ENCODE measurements around the gene TSPAN4. TPM values are rescaled to one million over a fixed set of nuclear protein-coding genes. Genes with fewer than 3 reads are reported as not detected.

Gene TSPAN4
- total and polyA plus RNA-seq, 9 of the 15 experiments (the other 6 are each of a cell fraction or from before 2014, with no cell fraction given) = 0.07 to 31.0 (median 15.7) TPM

- TF ChIP-seq CUX1 (CRISPR knock-in tag; IDR thresholded peaks at IDR 0.05) (no peak), ZNF274 (IDR thresholded peaks at IDR 0.05; ENCODE audit: borderline replicate concordance, low read depth, low read length) (no peak), CBFA2T2 (conservative IDR thresholded peaks at IDR 0.05) (no peak), ARNT (IDR thresholded peaks at IDR 0.05) (no peak), ZNF764 (CRISPR knock-in tag; IDR thresholded peaks at IDR 0.05; ENCODE audit: low read depth) (no peak)
- TF ChIP-seq, protein P1, sequence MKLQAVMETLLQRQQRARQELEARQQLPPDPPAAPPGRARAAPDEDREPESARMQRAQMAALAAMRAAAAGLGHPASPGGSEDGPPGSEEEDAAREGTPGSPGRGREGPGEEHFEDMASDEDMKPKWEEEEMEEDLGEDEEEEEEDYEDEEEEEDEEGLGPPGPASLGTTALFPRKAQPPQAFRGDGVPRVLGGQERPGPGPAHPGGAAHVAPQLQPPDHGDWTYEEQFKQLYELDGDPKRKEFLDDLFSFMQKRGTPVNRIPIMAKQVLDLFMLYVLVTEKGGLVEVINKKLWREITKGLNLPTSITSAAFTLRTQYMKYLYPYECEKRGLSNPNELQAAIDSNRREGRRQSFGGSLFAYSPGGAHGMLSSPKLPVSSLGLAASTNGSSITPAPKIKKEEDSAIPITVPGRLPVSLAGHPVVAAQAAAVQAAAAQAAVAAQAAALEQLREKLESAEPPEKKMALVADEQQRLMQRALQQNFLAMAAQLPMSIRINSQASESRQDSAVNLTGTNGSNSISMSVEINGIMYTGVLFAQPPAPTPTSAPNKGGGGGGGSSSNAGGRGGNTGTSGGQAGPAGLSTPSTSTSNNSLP (IDR thresholded peaks at IDR 0.05; ENCODE audit: borderline replicate concordance, low read depth, low read length) = no peak
- TF ChIP-seq, protein P2, sequence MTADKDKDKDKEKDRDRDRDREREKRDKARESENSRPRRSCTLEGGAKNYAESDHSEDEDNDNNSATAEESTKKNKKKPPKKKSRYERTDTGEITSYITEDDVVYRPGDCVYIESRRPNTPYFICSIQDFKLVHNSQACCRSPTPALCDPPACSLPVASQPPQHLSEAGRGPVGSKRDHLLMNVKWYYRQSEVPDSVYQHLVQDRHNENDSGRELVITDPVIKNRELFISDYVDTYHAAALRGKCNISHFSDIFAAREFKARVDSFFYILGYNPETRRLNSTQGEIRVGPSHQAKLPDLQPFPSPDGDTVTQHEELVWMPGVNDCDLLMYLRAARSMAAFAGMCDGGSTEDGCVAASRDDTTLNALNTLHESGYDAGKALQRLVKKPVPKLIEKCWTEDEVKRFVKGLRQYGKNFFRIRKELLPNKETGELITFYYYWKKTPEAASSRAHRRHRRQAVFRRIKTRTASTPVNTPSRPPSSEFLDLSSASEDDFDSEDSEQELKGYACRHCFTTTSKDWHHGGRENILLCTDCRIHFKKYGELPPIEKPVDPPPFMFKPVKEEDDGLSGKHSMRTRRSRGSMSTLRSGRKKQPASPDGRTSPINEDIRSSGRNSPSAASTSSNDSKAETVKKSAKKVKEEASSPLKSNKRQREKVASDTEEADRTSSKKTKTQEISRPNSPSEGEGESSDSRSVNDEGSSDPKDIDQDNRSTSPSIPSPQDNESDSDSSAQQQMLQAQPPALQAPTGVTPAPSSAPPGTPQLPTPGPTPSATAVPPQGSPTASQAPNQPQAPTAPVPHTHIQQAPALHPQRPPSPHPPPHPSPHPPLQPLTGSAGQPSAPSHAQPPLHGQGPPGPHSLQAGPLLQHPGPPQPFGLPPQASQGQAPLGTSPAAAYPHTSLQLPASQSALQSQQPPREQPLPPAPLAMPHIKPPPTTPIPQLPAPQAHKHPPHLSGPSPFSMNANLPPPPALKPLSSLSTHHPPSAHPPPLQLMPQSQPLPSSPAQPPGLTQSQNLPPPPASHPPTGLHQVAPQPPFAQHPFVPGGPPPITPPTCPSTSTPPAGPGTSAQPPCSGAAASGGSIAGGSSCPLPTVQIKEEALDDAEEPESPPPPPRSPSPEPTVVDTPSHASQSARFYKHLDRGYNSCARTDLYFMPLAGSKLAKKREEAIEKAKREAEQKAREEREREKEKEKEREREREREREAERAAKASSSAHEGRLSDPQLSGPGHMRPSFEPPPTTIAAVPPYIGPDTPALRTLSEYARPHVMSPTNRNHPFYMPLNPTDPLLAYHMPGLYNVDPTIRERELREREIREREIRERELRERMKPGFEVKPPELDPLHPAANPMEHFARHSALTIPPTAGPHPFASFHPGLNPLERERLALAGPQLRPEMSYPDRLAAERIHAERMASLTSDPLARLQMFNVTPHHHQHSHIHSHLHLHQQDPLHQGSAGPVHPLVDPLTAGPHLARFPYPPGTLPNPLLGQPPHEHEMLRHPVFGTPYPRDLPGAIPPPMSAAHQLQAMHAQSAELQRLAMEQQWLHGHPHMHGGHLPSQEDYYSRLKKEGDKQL (CRISPR knock-in tag; IDR thresholded peaks at IDR 0.05; ENCODE audit: borderline replicate concordance) = no peak
- TF ChIP-seq, protein P3, sequence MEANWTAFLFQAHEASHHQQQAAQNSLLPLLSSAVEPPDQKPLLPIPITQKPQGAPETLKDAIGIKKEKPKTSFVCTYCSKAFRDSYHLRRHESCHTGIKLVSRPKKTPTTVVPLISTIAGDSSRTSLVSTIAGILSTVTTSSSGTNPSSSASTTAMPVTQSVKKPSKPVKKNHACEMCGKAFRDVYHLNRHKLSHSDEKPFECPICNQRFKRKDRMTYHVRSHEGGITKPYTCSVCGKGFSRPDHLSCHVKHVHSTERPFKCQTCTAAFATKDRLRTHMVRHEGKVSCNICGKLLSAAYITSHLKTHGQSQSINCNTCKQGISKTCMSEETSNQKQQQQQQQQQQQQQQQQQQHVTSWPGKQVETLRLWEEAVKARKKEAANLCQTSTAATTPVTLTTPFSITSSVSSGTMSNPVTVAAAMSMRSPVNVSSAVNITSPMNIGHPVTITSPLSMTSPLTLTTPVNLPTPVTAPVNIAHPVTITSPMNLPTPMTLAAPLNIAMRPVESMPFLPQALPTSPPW (CRISPR knock-in tag; IDR thresholded peaks at IDR 0.05) = peak; percentile 78
- TF ChIP-seq, protein P4, sequence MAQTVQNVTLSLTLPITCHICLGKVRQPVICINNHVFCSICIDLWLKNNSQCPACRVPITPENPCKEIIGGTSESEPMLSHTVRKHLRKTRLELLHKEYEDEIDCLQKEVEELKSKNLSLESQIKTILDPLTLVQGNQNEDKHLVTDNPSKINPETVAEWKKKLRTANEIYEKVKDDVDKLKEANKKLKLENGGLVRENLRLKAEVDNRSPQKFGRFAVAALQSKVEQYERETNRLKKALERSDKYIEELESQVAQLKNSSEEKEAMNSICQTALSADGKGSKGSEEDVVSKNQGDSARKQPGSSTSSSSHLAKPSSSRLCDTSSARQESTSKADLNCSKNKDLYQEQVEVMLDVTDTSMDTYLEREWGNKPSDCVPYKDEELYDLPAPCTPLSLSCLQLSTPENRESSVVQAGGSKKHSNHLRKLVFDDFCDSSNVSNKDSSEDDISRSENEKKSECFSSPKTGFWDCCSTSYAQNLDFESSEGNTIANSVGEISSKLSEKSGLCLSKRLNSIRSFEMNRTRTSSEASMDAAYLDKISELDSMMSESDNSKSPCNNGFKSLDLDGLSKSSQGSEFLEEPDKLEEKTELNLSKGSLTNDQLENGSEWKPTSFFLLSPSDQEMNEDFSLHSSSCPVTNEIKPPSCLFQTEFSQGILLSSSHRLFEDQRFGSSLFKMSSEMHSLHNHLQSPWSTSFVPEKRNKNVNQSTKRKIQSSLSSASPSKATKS (CRISPR knock-in tag; IDR thresholded peaks at IDR 0.05) = no peak
Observed at GRCh38 chr11:819129-819931, 23.3 kb upstream of the TSPAN4 start (continued).

Measured in K562 (cell line).